ENCODE results near the gene METTL21C. TPM values are rescaled to one million over a fixed set of nuclear protein-coding genes. Genes with fewer than 3 reads are reported as not detected.

METTL21C gene
- total and polyA plus RNA-seq, 2 experiments from 2014 or later: not detected

GRCh38 chr13:102679449-102680132 lies 15.3 kb downstream of the METTL21C start:
- no peak for DNase-seq (ENCODE audit: low read depth in 1 of 2, low spot score in 1 of 2)
- Histone ChIP-seq H3K27ac (no peak overlapping the region), H3K4me3 (no peak overlapping the region), H3K4me1 (ENCODE audit: low read depth) (no peaks in the 10 kb centered on the region), H3K36me3 (peaks cover 47% of the 10 kb centered on the region), H3K27me3 (no peaks in the 10 kb centered on the region), H3K9me3 (ENCODE audit: low read depth) (no peaks in the 10 kb centered on the region)
- TF ChIP-seq CTCF (IDR thresholded peaks at IDR 0.05; ENCODE audit: low read depth, low read length): no peak

- Histone ChIP-seq H3K36me3 (peaks cover 56% of the 10 kb centered on the region), H3K4me3 (no peak overlapping the region), H3K4me1 (ENCODE audit: low read depth) (no peaks in the 10 kb centered on the region), H3K27ac (no peak overlapping the region), H3K9me3 (ENCODE audit: low read depth) (no peaks in the 10 kb centered on the region), H3K27me3 (no peaks in the 10 kb centered on the region)
- no peak for DNase-seq (ENCODE audit: low read depth in 1 of 2, low spot score in 1 of 2)
- no peak for TF ChIP-seq CTCF (IDR thresholded peaks at IDR 0.05; ENCODE audit: low read depth, low read length)
Measured at GRCh38 chr13:102678339-102679107, 16.3 kb downstream of the METTL21C start.

GRCh38 chr13:102677122-102677521 lies 17.7 kb downstream of the METTL21C start:
- no peak overlapping the region for H3K27ac ChIP-seq
- H3K9me3 ChIP-seq (ENCODE audit: low read depth): no peaks in the 10 kb centered on the region
- H3K4me1 ChIP-seq (ENCODE audit: low read depth): no peaks in the 10 kb centered on the region
- no peak overlapping the region for H3K4me3 ChIP-seq
- DNase-seq (ENCODE audit: low read depth in 1 of 2, low spot score in 1 of 2): no peak
- peaks cover 63% of the 10 kb centered on the region for H3K36me3 ChIP-seq
- TF ChIP-seq CTCF (IDR thresholded peaks at IDR 0.05; ENCODE audit: low read depth, low read length): no peak
- H3K27me3 ChIP-seq: no peaks in the 10 kb centered on the region

- Histone ChIP-seq H3K4me1 (ENCODE audit: low read depth) (no peaks in the 10 kb centered on the region), H3K27me3 (no peaks in the 10 kb centered on the region), H3K27ac (no peak overlapping the region), H3K9me3 (ENCODE audit: low read depth) (no peaks in the 10 kb centered on the region), H3K36me3 (peaks cover 63% of the 10 kb centered on the region), H3K4me3 (no peak overlapping the region)
- DNase-seq (ENCODE audit: low read depth in 1 of 2, low spot score in 1 of 2): no peak
- TF ChIP-seq CTCF (IDR thresholded peaks at IDR 0.05; ENCODE audit: low read depth, low read length): no peak
Measured at GRCh38 chr13:102675115-102675514, 19.7 kb downstream of the METTL21C start.

GRCh38 chr13:102670130-102670529 lies 24.7 kb downstream of the METTL21C start:
- no peak for DNase-seq (ENCODE audit: low read depth in 1 of 2, low spot score in 1 of 2)
- no peaks in the 10 kb centered on the region for H3K9me3 ChIP-seq (ENCODE audit: low read depth)
- H3K4me1 ChIP-seq (ENCODE audit: low read depth): no peaks in the 10 kb centered on the region
- peaks cover 52% of the 10 kb centered on the region for H3K36me3 ChIP-seq
- no peak overlapping the region for H3K4me3 ChIP-seq
- no peak overlapping the region for H3K27ac ChIP-seq
- no peak for TF ChIP-seq CTCF (IDR thresholded peaks at IDR 0.05; ENCODE audit: low read depth, low read length)
- no peaks in the 10 kb centered on the region for H3K27me3 ChIP-seq

All from cardiac muscle cell (in vitro differentiated cells and primary cell).